Stomach (tissue), 4 donors: ENCODE results near the gene RASSF3.

Source experiments
- EP300 ChIP-seq: sonication (generic); formaldehyde crosslinking; IDR thresholded peaks from one replicate; pipeline ENCODE4 v1.6.1; 2017; ENCODE audit warnings: antibody characterized with exemption
- POLR2A ChIP-seq, 4 donors: fragments of 450-650 bp; IDR thresholded peaks; one replicate each; pipeline ENCODE4 v1.6.1; 2016; ENCODE audit warnings: antibody characterized with exemption in 4 of 4, control low read depth in 2 of 4, mild to moderate bottlenecking in 1 of 4, moderate library complexity in 1 of 4
- TF ChIP-seq, protein P1 (sequence below), 7 experiments: fragments of 450-650 bp in 4 of 7; fragments of 200-600 bp in 3 of 7; sonication (generic) in 3 of 7; IDR thresholded peaks; one replicate each; pipeline ENCODE4 v1.5.1; 2016 to 2019; ENCODE audit warnings: antibody characterized with exemption in 7 of 7, control low read depth in 2 of 7, mild to moderate bottlenecking in 1 of 7

DNA sequence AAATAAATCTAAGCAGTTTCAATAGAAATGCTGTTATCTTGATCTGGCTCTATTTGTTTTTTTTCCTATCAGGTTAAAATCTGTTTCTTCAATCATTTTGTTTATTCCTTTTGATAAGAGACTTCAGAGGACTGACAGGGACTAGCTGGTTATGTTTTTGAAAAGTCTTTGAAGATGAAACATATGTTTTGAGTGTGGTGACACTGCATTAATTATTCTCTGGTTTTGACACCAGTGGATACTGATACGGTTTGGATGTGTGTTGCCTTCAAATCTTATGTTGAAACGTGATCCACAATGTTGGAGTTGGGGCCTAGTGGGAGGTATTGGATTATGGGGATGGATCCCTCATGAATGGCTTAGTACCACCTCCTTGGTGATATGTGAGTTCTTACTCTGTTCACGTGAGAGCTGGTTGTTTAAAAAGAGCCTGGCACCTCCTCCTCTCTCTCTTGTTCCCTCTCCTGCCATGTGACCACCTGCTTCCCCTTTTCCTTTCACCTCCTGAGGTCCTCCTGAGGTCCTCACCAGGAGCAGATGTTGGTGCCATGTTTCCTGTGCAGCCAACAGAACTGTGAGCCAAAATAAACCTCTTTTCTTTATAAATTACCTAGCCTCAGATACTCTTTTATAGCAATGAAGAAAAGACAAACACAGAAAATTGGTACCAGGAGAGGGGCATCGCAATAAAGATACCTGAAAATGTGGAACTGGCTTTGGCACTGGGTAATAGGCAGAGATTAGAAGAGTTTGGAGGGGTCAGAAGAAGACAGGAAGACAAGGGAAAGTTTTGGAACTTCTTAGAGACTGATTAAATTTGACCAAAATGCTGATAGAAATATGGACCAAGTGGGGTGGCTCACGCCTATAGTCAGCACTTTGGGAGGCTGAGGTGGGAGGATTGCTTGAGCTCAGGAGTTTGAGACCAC lies 23.0 kb downstream of the RASSF3 start:
- TF ChIP-seq, protein P1, sequence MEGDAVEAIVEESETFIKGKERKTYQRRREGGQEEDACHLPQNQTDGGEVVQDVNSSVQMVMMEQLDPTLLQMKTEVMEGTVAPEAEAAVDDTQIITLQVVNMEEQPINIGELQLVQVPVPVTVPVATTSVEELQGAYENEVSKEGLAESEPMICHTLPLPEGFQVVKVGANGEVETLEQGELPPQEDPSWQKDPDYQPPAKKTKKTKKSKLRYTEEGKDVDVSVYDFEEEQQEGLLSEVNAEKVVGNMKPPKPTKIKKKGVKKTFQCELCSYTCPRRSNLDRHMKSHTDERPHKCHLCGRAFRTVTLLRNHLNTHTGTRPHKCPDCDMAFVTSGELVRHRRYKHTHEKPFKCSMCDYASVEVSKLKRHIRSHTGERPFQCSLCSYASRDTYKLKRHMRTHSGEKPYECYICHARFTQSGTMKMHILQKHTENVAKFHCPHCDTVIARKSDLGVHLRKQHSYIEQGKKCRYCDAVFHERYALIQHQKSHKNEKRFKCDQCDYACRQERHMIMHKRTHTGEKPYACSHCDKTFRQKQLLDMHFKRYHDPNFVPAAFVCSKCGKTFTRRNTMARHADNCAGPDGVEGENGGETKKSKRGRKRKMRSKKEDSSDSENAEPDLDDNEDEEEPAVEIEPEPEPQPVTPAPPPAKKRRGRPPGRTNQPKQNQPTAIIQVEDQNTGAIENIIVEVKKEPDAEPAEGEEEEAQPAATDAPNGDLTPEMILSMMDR (IDR thresholded peaks at IDR 0.05) = no peak
- no peak for TF ChIP-seq EP300
- TF ChIP-seq POLR2A (IDR thresholded peaks at IDR 0.05) = no peak
